Measurements from ENCODE around the gene AP3B1. TPM values are rescaled to one million over a fixed set of nuclear protein-coding genes. Genes with fewer than 3 reads are reported as not detected.

Gene AP3B1
- total RNA-seq, 1 experiment from 2014 or later = 39.7 TPM

DNA sequence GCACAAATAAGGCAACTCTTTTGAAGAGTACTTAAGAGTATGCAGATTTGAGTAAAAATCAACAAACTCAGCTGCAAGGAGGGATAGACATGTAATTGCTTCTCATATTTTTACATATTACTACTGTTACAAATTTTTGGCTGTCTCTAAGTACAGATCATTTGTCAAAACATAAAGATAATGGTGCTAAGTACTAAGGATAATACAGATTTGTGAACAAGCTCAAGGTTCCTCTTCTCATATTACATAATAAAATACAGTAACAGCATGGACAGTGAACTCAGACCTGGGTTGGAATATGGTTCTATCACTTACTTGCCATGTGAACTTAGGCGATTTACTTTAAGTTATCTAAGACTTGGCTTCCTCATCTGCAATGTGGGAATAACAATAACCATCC is 168.0 kb downstream of the AP3B1 start:
- intact Hi-C loops (cut with micrococcal nuclease) = no loop called here
- Mint-ChIP-seq H3K27me3 (ENCODE audit: insufficient read depth, unreplicated experiment) (no peaks in the 10 kb centered on the region), H3K4me1 (ENCODE audit: insufficient read depth, unreplicated experiment) (no peaks in the 10 kb centered on the region), H3K9me3 (ENCODE audit: unreplicated experiment) (no peaks in the 10 kb centered on the region), H3K4me3 (ENCODE audit: unreplicated experiment) (no peak overlapping the region), H3K27ac (ENCODE audit: low read depth, unreplicated experiment) (no peak overlapping the region), H3K36me3 (ENCODE audit: insufficient read depth, unreplicated experiment) (peaks cover 18% of the 10 kb centered on the region)
- TF ChIP-seq CTCF (IDR thresholded peaks at IDR 0.05; ENCODE audit: unreplicated experiment) = no peak
- CTCF ChIA-PET = interaction anchor here (0.8 kb wide), 1 partner anchor 85 kb away, joined by 5 read pairs; no protein-coding TSS in a partner anchor
- no peak for DNase-seq (ENCODE audit: unreplicated experiment)
- POLR2A ChIA-PET = no interaction called here
- BruUV-seq (replicated peaks) = no TSS peak

DNA sequence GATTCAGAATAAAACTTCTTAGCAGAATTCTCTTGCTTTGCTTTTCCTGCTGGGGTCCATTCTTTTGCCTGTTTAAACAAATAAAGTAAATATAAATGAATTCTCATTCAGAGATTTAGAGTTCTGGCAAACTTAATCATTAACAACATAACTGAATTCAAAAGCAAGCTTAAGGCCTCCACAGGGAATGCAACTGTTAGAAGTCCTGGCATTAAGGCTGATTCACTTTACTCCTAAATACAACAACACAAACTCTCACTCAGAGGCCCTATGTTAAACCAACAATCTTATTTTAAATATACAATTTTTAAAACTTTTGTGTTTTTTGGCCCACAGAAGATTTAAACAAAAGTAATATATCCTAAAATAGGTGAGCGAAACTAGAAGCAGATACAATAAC is 178.3 kb downstream of the AP3B1 start:
- no peak overlapping the region for H3K4me3 Mint-ChIP-seq (ENCODE audit: unreplicated experiment)
- TF ChIP-seq CTCF (IDR thresholded peaks at IDR 0.05; ENCODE audit: unreplicated experiment) = no peak
- ChIA-PET CTCF (no interaction called here), POLR2A (interaction anchor here (0.7 kb wide), 1 partner anchor 18 kb away, joined by 3 read pairs; no protein-coding TSS in a partner anchor)
- H3K4me1 Mint-ChIP-seq (ENCODE audit: insufficient read depth, unreplicated experiment) = no peaks in the 10 kb centered on the region
- H3K27ac Mint-ChIP-seq (ENCODE audit: low read depth, unreplicated experiment) = no peak overlapping the region
- H3K9me3 Mint-ChIP-seq (ENCODE audit: unreplicated experiment) = no peaks in the 10 kb centered on the region
- peaks cover 40% of the 10 kb centered on the region for H3K36me3 Mint-ChIP-seq (ENCODE audit: insufficient read depth, unreplicated experiment)
- no peak for DNase-seq (ENCODE audit: unreplicated experiment)
- H3K27me3 Mint-ChIP-seq (ENCODE audit: insufficient read depth, unreplicated experiment) = no peaks in the 10 kb centered on the region
- intact Hi-C loops (cut with micrococcal nuclease) = no loop called here
- BruUV-seq (replicated peaks) = no TSS peak

- peaks cover 36% of the 10 kb centered on the region for H3K36me3 Mint-ChIP-seq (ENCODE audit: insufficient read depth, unreplicated experiment)
- no peaks in the 10 kb centered on the region for H3K27me3 Mint-ChIP-seq (ENCODE audit: insufficient read depth, unreplicated experiment)
- H3K27ac Mint-ChIP-seq (ENCODE audit: low read depth, unreplicated experiment) = peak overlapping the region; percentile 55
- TF ChIP-seq CTCF (IDR thresholded peaks at IDR 0.05; ENCODE audit: unreplicated experiment) = no peak
- no peaks in the 10 kb centered on the region for H3K4me1 Mint-ChIP-seq (ENCODE audit: insufficient read depth, unreplicated experiment)
- ChIA-PET CTCF (interaction anchor here (0.6 kb wide), 1 partner anchor 970 kb away, joined by 3 read pairs; no protein-coding TSS in a partner anchor), POLR2A (no interaction called here)
- no TSS peak for BruUV-seq (replicated peaks)
- intact Hi-C loops (cut with micrococcal nuclease) = no loop called here
- no peak for DNase-seq (ENCODE audit: unreplicated experiment)
- no peaks in the 10 kb centered on the region for H3K9me3 Mint-ChIP-seq (ENCODE audit: unreplicated experiment)
- no peak overlapping the region for H3K4me3 Mint-ChIP-seq (ENCODE audit: unreplicated experiment)
Observed at GRCh38 chr5:78113689-78114264, 180.7 kb downstream of the AP3B1 start.

DNA sequence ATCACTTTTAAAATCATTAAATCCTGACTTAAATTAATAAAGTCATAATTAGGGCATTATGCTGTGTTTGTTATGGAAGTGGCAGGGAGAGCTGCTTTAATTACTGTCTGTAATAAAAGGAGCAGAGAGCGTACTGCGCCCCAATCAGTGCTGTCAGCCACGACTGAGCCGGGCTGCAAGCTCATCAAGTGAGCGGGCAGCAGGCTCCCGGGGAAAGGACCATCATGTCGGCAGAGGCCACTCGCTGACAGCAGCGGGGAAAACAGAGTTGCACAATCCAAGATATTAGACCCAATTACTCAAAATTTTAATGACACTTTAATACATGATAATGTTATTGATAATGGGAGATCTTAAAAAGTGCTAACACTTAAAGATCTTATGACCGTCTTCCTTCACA is 181.6 kb downstream of the AP3B1 start:
- no peak for TF ChIP-seq CTCF (IDR thresholded peaks at IDR 0.05; ENCODE audit: unreplicated experiment)
- POLR2A ChIA-PET = no interaction called here
- no peak for DNase-seq (ENCODE audit: unreplicated experiment)
- Mint-ChIP-seq H3K4me1 (ENCODE audit: insufficient read depth, unreplicated experiment) (no peaks in the 10 kb centered on the region), H3K36me3 (ENCODE audit: insufficient read depth, unreplicated experiment) (peaks cover 32% of the 10 kb centered on the region), H3K4me3 (ENCODE audit: unreplicated experiment) (no peak overlapping the region), H3K9me3 (ENCODE audit: unreplicated experiment) (no peaks in the 10 kb centered on the region), H3K27ac (ENCODE audit: low read depth, unreplicated experiment) (no peak overlapping the region), H3K27me3 (ENCODE audit: insufficient read depth, unreplicated experiment) (no peaks in the 10 kb centered on the region)
- CTCF ChIA-PET = no interaction called here
- no TSS peak for BruUV-seq (replicated peaks)
- intact Hi-C loops (cut with micrococcal nuclease) = no loop called here

Data from MCF 10A (cell line).